Activated T-helper 1 cell treated with anti-CD3 and anti-CD28 coated beads, Interleukin-2, amount 50 U/mL, for 16 hours (primary cell): Measurements from ENCODE around the gene IL27RA.
A peak's percentile ranks its signal among the peaks of the same experiment; 100 is the strongest.

Experiments used
- DNase-seq, 2 donors: peaks; one replicate each; pipeline ENCODE4 v3.0.0-alpha.2; 2020; ENCODE audit warnings: low read depth in 1 of 2, low spot score in 1 of 2

IL27RA gene

DNA sequence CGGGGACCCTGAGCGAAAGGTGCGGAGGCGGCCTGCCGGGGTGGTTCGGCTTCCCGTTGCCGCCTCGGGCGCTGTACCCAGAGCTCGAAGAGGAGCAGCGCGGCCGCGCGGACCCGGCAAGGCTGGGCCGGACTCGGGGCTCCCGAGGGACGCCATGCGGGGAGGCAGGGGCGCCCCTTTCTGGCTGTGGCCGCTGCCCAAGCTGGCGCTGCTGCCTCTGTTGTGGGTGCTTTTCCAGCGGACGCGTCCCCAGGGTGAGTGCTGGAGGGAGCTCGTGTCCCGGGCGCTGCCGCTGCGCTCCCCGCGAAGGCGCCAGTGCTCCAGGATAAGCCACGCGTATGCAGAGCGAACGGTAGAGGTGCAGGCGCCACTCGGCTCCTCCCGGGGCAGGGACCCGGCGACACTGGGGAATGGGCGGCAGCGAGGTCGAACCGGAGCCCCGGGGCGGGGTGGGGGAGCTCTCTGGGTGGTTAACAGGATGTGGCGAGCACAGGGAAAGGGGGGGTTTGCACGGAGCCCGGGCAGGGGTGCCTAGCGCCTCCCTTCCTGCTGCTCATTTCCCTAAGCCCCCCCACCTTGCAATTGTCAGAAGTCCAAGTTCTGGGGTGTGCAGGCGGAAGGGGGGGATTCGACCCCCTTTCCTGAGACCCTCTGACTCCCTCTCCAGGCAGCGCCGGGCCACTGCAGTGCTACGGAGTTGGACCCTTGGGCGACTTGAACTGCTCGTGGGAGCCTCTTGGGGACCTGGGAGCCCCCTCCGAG lies at the start of gene IL27RA:
TSS of gene IL27RA (plus strand) at position 44 of the 762 bp plus-strand sequence. CDS start at position 155, 111 bp downstream.
- DNase-seq = peak; percentile 69 to 72

DNA sequence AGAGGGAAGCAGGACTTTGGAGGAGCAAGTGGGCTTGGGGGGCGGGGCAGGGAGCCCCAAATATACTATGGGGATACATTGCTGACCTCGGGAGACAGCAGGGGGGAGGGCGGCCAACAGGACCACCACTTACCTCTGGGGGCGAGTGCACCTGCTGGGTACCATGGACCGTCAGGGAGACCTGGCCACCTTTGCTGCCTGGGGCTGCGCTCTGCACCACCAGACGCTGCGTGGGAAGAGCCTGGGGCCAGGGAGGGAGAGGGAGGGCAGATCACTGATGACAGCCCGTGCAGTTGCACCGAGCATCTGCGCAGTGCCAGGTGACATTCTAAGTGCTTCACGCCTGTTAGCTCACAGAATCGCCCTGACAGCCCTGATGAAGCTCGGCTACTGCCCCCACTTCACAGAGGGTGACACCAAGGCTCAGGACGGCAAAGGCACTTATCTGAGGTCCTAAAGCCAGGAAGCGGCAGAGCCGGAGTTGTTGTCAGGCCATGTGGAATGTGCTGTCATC lies 49.5 kb upstream of the IL27RA start:
- DNase-seq = no peak

DNA sequence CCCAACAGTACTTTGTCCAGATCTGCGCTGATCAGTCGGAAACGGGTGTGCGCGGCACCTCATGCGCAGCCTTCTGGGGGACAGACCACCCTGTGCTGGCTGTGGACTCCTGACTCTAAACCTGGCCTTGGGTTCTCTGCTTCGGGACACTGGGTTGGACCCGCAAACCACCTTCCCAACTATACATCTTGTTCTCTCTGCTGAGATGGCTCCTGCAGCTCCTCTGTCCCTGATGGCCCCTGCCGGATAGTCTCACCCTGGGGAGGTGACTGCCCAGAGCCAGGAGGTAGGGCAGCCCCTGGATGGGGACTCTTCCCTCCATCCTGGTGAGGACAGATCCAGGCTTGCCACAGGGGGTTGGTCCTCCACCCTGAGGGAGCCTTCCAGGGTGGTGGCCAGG lies 48.8 kb upstream of the IL27RA start:
- DNase-seq = no peak

DNA sequence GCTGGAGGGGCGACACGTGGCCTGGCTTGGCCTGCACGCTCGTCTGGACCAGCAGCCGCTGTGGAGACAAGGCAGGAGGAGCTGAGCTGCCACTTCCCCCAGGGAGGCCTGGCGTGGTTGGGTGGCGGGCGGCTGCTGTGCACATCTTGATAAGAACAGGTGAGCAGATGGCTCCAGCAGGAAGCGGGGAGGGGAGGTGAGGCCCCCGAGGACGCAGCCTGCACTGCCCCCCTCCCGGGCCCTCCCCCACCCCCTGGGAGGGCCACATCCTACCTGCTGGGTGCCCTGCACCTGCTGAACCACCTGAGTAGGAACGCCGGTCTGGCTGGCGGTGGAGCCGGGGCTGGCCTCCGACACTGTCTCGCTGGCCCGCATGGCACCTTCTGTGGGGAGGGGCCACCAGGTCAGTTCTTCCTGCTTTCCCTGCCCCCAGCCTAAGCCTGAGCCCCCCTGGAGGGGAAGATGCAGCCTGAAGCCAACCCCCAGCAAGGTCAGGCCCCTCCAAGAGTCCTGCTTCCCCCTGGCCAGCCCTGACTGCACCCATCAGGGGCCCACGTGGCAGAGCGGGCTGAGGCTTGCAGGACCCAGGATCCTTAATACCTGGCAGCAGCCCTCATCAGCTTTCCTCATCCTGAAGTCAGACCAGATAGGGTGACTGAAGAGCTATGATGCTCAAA lies 48.2 kb upstream of the IL27RA start:
- DNase-seq = peak in 1 of 2 donors; percentile 30

DNA sequence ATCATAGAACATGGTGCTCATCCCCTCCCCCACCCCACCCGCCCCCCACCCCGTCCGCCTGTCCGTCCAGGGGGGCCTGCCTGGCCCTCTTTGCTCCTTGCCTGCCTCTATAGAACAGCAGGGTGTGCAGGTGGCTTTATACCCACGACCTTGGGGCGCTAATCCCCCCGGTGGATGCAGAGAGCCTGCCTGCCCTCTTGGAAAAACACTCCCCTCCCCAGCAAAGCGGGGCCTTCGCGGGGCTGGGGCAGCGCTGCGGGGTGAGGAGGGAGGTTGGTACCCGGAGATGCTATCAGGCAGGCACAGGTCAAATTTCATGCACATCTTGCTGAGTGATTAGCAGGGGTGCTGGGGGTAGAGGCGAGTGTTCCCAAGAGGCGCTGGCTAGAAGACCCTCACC lies 47.4 kb upstream of the IL27RA start:
- DNase-seq = no peak

DNA sequence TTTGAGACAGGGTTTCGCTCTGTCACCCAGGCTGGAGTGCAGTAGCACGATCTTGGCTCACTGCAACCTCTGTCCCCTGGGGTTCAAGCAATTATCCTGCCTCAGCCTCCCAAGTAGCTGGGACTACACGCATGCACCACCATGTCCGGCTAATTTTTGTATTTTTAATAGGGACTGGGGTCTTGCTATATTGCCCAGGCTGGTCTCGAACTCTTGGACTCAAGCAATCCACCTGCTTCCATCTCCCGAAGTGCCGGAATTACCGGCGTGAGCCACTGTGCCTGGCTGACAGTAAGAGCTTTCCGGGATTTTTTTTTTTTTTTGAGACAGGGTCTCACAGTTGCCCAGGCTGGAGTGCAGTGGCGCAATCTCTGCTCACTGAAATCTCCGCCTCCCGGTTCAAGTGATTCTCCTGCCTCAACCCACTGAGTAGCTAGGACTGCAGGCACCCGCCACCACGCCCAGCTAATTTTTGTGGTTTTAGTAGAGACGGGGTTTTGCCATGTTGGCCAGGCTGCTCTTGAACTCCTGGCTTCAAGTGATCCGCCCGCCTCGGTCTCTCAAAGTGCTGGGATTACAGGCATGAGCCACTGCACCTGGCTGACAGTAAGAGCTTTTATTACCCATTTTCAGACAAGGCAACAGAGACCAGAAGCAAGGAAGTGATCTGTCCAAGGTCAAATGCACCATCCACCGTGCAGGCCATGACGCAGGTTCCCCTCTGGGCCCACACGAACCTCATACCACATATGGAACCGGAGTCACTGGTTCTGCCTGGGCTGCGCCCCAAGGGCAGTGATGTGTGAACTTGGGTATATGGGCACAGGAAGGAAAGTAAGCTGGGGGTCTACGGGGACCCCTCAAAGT lies 46.5 kb upstream of the IL27RA start:
- DNase-seq = no peak

DNA sequence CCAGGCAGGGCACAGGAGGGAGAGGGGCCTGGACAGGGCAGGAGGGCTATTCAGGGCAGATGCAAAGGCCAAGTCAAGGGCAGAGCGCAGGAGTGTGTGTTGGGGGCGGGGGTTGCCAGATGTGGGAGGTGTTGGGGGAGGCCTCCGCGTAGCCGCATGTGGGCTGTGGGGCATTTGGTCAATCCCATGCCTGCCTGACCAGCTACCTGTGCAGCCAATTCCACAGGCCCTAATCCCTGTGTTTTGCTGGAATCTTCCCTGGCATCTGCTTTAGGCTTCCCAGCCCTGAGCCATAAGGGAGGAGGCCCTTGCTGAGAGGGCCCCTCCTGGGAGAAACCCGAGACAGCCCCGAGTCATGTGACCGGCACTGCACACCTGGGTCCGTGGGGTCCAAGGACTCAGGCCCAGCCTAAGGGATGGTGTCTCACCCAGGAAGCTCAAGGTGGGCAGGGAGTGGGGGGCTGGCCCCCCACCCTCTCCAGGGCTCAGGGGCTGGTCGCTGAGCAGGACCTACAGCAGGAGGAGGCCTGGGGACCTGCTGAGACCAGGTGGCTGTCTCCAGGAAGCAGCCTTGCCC lies 45.7 kb upstream of the IL27RA start:
- no peak for DNase-seq

GRCh38 chr19:13986348-13986904 lies 45.1 kb upstream of the IL27RA start:
- peak; percentile 96 to 97 for DNase-seq

- no peak for DNase-seq
These were observed 44.3 kb upstream of the IL27RA start for GRCh38 chr19:13987101-13987890.

DNA sequence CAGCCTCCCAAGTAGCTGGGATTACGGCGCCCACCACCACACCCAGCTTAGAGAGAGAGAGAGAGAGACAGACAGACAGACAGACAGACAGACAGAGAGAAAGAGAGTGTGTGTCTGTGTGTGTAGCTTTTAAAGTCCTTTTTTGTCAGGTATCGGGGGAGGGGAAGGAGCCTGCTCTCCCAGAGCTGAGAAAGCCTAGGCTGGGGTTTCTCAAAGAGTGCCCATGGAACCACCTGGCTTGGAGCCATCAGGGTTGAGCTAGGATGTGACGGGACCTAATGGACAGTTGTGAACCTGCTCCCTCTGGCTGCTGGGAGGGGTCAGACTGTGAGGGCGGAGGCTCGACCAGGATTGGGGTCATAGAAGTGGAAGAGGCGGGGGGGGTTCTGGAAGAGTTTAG lies 42.1 kb upstream of the IL27RA start:
- no peak for DNase-seq

DNA sequence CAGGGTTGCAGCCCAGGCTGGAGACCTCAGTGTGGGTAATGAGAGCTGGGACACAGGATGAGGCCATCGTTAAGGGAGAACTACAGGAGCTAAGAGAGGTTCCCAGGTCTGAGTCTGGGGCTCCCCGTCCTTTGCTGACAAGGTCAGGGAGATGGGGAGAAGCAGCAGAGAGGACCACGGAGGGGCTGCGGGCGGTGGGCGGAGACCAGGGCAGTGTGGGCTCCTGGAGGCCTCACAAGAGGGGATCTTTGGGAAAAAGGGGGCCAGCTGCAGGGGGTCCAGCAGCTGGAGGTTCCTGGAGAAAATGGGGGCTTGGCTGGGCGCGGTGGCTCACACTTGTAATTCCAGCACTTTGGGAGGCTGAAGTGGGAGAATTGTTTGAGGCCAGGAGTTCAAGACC lies 41.5 kb upstream of the IL27RA start:
- DNase-seq = no peak

- no peak for DNase-seq
These were observed 39.5 kb upstream of the IL27RA start for GRCh38 chr19:13992025-13992424.

DNA sequence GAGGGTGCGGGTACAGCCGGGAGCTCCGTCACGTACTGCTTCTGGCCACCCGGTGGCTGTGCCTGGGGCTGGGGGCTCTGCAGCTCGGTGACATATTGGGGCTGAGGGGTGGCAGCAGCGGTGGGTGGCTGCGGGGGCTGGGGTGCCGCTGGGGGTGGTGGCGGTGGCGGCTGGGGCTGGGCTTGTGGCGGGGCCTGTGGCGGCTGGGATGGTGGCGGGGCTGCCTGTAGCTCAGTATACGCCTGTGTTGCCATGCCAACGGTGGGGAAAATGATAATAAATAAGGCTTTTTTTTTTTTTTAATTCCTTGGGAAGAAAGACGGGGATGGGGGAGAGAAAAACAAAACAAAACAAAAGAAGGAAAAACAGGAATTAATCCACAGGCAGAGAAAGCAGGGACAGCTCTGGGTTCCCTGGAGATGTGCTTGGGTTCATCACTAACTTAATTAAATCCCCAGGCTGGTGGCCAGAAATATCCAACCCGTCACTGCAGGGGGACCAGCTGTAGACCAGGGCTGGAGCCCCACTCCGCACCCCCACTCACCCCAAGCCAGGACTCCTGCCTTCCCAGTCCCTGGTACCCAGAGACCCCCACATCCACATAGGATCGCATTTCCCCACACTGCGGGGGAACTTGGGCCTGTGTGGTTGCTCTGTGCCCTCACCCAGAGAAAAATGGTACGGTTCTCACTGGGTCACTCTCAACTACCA lies 37.8 kb upstream of the IL27RA start:
- no peak for DNase-seq

DNA sequence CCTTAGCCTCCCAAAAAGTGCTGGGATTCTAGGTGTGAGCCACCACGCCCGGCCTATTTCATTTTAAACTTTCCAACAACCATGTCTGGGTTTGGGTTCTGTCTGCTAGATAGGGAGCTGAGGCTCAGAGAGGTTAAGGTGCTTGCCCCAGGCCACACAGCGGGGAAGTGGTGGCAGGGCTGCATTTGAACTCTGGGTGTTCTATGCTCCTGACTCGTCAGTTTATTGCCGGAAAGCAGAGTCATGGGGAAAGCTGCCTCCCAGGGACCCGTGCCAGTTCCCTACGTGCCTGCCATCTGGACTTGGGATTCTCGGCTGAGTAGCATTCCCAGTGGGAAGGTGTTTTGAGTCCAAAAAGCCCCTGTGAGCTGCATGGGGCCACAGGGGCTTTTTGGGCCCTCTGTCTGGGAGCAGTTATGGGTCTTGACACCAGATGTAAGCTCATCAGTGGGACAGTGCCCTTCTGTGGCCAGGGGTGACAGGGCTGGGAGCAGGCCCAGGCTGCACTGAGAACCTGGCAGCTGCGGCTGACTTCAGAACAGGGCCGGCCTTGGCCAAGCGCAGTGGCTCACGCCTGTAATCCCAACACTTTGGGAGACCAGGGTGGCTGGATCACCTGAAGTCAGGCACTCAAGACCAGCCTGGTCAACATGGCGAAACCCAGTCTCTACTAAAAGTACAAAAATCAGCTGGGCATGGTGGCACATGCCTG lies 36.4 kb upstream of the IL27RA start:
- no peak for DNase-seq

DNA sequence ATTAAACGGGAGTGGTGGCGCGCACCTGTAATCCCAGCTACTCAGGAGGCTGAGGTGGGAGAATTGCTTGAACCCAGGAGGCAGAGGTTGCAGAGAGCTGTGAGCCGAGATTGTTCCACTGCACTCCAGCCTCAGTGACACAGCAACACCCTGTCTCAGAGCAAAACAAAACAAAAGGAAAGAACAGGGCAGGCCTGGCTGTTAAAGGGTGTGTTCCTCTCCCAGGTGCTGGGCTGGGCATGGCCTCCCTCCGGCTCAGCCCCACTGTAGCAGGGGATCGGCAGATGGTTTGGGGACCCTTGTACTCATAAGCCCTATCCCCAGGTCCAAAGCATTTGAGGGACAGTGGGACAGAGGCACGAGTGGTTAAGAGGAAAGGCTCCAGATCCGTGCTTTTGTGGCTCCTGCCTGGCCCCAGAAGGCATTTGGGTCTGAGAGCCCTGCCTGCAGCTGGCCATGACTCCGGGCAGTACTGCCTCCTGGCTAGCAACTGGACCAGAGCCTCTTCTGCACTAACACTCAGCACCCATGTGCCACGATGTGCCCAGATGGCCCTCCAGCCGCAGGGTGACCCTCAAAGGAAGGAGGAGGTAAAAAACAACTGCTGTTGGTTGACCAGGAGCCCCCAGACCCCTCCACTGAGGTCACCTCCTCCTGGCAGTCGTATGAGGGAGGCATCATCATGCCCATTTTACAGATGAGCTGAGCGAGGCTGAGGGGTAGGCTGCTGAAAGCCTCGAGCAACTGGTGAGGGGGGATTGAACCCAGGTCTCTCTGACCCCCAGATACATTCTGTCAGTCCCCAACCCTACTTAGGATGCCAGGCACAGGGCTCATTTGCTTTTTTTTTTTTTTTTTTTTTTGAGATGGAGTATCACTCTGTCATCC lies 35.4 kb upstream of the IL27RA start:
- no peak for DNase-seq

DNA sequence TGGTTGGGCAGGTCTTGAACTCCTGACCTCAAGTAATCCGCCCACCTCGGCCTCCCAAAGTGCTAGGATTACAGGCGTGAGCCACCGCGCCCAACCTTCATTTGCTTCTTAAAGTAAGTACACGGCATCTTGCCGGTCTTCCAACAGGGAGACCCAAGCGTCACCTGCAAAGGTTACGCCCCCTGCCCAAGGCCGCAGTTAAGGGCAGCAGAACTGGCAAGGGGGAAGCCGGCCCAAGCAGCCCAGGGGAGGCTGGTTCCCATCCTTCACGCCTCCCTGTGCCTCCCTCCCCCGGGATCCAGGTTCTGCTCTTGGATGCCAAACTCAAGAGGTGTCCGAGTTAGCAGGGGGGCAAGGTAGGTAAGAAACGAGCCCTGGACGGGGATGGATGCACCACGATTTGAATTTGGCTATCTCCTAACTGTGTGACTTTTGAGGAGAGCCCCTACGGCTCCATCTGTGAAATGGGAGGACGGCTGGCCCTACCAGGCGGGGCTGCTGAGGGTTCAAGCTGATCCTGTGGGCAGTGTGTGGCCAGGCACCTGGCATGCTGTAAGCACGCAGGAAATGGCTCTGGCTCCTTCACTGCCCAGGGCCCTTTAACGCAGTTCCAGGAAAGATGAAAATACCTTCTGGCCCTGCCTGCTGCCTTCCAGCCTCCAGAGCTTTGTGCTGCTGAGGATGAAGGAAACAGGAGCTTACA lies 34.5 kb upstream of the IL27RA start:
- DNase-seq = no peak

DNA sequence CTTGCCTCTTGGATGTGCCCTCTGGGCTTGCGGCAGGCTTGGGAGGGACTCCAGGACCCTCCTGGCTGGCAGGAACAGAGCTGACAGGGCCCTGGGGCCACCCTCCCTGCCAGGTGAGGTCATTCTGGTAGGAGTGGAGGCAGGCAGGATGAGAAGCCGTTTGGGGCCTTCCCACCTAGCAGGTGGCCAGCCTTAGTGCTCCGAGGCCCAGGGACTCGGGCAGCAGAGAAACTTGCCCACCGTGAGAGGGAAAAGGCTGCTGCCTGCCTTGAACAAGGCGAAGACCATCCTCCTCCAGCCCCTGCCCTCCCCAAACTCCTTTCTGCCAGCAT lies 34.0 kb upstream of the IL27RA start:
- no peak for DNase-seq
